Hepatocyte (in vitro differentiated cells): ENCODE data around the gene TXN2.

Experiments used
- CTCF ChIP-seq: fragments of 200-600 bp; sonication (generic); IDR thresholded peaks from 2 replicates; pipeline ENCODE4 v1.5.1; 2016; ENCODE audit warnings: antibody characterized with exemption, mild to moderate bottlenecking; ENCODE audit not compliant: poor library complexity
- EZH2 ChIP-seq: fragments of 200-600 bp; sonication (generic); IDR thresholded peaks from 2 replicates; pipeline ENCODE4 v1.6.1; 2016; ENCODE audit warnings: antibody characterized with exemption, mild to moderate bottlenecking, borderline replicate concordance
- EZH2phosphoT487 ChIP-seq: fragments of 200-600 bp; sonication (generic); IDR thresholded peaks from one replicate; pipeline ENCODE4 v1.6.1; 2018; ENCODE audit warnings: antibody characterized with exemption, mild to moderate bottlenecking, low read depth, moderate library complexity; ENCODE audit not compliant: unreplicated experiment, severe bottlenecking

GRCh38 chr22:36457688-36458450 lies 23.6 kb downstream of the TXN2 start:
- TF ChIP-seq CTCF (no peak), EZH2 (no peak), EZH2phosphoT487 (no peak)
